Prostate gland (tissue), 2 donors: ENCODE data around the gene DNM3.

Experiments used
- POLR2A ChIP-seq: fragments of 450-650 bp; IDR thresholded peaks from one replicate; pipeline ENCODE4 v1.6.1; 2016; ENCODE audit warnings: antibody characterized with exemption, mild to moderate bottlenecking
- POLR2AphosphoS5 ChIP-seq: sonication (generic); formaldehyde crosslinking; IDR thresholded peaks from one replicate; pipeline ENCODE4 v1.6.1; 2017; ENCODE audit warnings: antibody characterized with exemption
- TF ChIP-seq, protein P1 (sequence below), 4 experiments: fragments of 200-600 bp in 2 of 4; fragments of 450-650 bp in 2 of 4; sonication (generic) in 2 of 4; IDR thresholded peaks; 1 replicate in 3 of 4; 2 replicates in 1 of 4; pipeline ENCODE4 v1.5.1; 2016 to 2019; ENCODE audit warnings: antibody characterized with exemption in 4 of 4, mild to moderate bottlenecking in 2 of 4, moderate library complexity in 2 of 4

DNA sequence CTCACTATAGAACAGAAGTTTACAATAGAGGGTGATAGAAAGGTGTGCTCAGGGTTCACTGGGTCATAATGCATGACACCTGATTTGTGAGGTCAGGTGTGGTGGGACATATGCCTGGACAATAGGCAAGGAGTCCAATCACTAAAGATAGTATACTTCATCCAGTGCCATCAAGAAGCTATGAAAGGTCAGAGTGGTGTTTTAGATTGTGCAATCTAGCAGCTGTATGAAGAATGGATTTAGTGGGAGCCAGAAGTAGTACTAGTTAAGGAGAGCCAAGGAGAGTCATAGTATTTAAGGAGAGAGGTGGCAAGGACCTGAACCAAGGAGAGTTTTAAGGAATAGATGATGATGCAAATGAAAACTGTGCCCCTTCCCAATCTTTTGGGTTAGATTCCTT lies 498.5 kb downstream of the DNM3 start:
- TF ChIP-seq, protein P1, sequence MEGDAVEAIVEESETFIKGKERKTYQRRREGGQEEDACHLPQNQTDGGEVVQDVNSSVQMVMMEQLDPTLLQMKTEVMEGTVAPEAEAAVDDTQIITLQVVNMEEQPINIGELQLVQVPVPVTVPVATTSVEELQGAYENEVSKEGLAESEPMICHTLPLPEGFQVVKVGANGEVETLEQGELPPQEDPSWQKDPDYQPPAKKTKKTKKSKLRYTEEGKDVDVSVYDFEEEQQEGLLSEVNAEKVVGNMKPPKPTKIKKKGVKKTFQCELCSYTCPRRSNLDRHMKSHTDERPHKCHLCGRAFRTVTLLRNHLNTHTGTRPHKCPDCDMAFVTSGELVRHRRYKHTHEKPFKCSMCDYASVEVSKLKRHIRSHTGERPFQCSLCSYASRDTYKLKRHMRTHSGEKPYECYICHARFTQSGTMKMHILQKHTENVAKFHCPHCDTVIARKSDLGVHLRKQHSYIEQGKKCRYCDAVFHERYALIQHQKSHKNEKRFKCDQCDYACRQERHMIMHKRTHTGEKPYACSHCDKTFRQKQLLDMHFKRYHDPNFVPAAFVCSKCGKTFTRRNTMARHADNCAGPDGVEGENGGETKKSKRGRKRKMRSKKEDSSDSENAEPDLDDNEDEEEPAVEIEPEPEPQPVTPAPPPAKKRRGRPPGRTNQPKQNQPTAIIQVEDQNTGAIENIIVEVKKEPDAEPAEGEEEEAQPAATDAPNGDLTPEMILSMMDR (IDR thresholded peaks at IDR 0.05) = no peak
- no peak for TF ChIP-seq POLR2A
- TF ChIP-seq POLR2AphosphoS5 = no peak
